ENCODE results near the gene IMPA2.
"Not testable (repeated sequence)": the region's sequence is repeated elsewhere in the genome, so short reads cannot be mapped to it uniquely, and the experiment has no call there.

The IMPA2 gene

DNA sequence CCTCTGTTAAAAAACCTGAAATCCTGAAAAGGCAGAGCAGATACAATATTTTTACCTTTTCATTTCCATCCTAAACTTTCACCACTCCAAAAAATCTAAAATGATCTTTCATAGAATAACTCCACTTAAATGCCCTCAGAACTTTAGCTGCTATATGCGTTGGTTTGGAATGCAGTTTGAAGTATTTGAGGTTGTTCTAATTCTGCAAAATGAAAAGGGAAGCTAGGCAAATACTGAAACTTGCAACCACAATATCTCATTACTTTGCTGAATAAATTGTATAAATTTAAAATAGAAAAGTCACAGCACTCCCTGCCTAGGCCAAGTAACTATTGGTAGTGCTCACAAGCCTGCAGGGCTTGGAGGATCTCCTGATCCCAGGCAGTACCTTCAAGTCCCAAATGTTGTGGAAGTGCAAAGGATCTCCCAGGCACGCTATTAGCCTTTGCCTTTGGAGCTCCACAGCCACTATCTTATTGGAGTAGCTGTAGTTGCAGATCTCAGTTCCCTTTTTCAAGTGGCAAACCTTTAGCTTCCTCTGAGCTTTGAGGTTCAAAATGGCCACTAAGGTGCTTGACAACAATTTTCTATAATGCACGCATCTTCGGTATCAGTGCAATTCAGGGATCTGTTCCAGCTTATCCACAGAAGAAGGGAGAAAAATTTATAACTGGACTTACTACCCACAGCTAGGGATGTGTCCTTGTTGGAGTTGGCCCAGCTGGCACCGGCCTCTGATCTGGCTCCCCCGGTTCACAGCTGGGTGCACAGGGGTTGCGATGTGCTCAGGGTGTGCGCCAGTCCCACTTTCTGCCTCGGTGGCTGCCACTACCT lies 68.9 kb downstream of the IMPA2 start:
- no peak for DNase-seq (ENCODE audit: low read depth)

DNA sequence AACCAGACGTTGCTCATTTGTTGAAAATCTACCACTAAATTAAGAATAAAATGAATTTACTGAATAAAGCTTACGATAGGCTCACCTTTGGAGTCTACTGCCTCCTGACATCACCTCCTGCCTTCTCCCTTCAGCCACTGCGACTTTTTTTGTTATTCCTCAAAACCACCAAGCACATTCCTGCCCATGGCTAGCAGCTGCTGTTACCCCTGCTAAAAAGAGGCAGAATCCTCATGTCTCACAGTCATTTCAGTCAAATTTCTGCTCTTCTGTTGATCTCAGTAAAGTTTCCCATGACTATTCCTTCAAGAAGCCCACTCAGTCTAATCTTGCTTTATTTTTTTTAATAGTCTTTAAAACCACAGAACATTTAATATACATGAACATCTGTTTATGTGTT lies 71.6 kb downstream of the IMPA2 start:
- no peak for DNase-seq (ENCODE audit: low read depth)

DNA sequence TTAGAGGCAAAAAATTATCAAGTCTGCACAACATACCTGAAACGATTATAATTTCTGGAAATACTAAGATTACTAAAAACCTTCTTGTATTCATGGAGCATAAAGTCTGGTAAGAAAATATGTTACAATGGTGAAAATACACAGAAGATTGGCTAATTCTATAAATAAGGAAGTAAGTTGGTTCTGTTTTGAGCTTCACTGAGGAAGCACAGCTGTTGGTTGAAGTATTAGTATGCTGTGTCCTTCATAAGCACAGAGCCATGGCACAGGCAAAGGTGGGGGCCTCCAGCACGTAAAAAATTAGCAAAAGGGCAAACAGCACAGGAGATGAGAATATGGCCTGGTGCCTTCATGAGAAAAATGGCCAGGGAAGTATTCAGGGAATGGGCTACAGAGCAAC lies 72.0 kb downstream of the IMPA2 start:
- no peak for DNase-seq (ENCODE audit: low read depth)

GRCh38 chr18:12056034-12056883 lies 75.0 kb downstream of the IMPA2 start:
- no peak for DNase-seq (ENCODE audit: low read depth)

- DNase-seq (ENCODE audit: low read depth): no peak
Observed at GRCh38 chr18:12056884-12057402, 75.6 kb downstream of the IMPA2 start.

GRCh38 chr18:12057419-12058039 lies 76.2 kb downstream of the IMPA2 start:
- no peak for DNase-seq (ENCODE audit: low read depth)

GRCh38 chr18:12059334-12060181 lies 78.3 kb downstream of the IMPA2 start:
- no peak for DNase-seq (ENCODE audit: low read depth)

GRCh38 chr18:12060182-12060870 lies 79.0 kb downstream of the IMPA2 start:
- DNase-seq (ENCODE audit: low read depth): no peak

GRCh38 chr18:12061685-12062084 lies 80.4 kb downstream of the IMPA2 start:
- no peak for DNase-seq (ENCODE audit: low read depth)

- no peak for DNase-seq (ENCODE audit: low read depth)
Observed at GRCh38 chr18:12062974-12063373, 81.7 kb downstream of the IMPA2 start.

- no peak for DNase-seq (ENCODE audit: low read depth)
Observed at GRCh38 chr18:12064086-12064763, 82.9 kb downstream of the IMPA2 start.

- DNase-seq (ENCODE audit: low read depth): no peak
Observed at GRCh38 chr18:12065397-12065796, 84.1 kb downstream of the IMPA2 start.

GRCh38 chr18:12066910-12067511 lies 85.7 kb downstream of the IMPA2 start:
- no peak for DNase-seq (ENCODE audit: low read depth)

DNA sequence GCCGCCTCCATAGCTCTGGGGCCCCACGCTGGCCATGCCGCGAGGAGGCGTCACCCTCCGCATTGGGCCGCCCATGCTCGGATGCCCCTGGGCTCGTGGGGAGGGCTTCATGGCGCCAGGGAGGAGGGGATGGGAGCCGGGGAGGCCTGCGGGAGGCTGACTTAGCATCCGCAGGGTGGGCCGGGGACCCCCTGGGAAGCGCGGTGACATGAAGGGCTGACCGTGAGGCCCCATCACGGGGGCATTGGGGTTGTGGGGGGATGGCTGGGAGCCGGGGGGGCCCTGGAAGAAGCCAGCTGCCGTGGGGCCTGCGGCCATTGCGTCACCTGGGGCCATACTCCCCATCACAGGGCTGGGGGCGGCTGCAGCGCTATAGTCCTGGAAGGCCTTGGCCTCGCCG lies 86.4 kb downstream of the IMPA2 start:
- no peak for DNase-seq (ENCODE audit: low read depth)

GRCh38 chr18:12068316-12068949 lies 87.1 kb downstream of the IMPA2 start:
- not testable (repeated sequence) for DNase-seq (ENCODE audit: low read depth)

GRCh38 chr18:12068950-12069320 lies 87.6 kb downstream of the IMPA2 start:
- DNase-seq (ENCODE audit: low read depth): no peak

- DNase-seq (ENCODE audit: low read depth): not testable (repeated sequence)
Observed at GRCh38 chr18:12071066-12071465, 89.8 kb downstream of the IMPA2 start.

GRCh38 chr18:12072996-12073395 lies 91.7 kb downstream of the IMPA2 start:
- no peak for DNase-seq (ENCODE audit: low read depth)

- no peak for DNase-seq (ENCODE audit: low read depth)
Observed at GRCh38 chr18:12074736-12075135, 93.4 kb downstream of the IMPA2 start.

Measured in stimulated activated CD8-positive, alpha-beta memory T cell treated with anti-CD3 and anti-CD28 coated beads, Interleukin-15, amount 100 ng/mL, for 1 hour (primary cell).